ENCODE measurements around the gene MTURN.

Gene MTURN

DNA sequence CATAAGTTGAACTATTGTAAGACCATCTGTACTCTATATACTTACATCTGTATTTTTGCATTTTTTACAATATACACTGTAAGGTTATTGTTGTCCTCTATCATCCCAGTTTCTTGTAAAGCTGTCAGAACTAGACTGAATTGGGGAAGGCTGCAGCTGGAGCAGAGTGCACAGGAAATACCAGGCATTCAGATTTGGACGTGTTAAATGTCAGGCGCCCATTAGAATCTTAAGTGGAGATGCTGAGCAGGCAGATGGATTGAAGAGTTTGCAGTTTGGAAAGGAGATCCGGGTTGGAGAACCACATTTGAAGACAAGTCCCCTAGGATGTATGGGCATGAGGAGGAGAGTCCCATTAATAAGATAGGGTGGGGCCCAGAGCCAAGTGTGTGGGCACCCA, 40.4 kb downstream of the MTURN start:
- TF ChIP-seq, protein P1, sequence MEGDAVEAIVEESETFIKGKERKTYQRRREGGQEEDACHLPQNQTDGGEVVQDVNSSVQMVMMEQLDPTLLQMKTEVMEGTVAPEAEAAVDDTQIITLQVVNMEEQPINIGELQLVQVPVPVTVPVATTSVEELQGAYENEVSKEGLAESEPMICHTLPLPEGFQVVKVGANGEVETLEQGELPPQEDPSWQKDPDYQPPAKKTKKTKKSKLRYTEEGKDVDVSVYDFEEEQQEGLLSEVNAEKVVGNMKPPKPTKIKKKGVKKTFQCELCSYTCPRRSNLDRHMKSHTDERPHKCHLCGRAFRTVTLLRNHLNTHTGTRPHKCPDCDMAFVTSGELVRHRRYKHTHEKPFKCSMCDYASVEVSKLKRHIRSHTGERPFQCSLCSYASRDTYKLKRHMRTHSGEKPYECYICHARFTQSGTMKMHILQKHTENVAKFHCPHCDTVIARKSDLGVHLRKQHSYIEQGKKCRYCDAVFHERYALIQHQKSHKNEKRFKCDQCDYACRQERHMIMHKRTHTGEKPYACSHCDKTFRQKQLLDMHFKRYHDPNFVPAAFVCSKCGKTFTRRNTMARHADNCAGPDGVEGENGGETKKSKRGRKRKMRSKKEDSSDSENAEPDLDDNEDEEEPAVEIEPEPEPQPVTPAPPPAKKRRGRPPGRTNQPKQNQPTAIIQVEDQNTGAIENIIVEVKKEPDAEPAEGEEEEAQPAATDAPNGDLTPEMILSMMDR (IDR thresholded peaks at IDR 0.05; ENCODE audit: low read depth, low read length, missing control alignments), result no peak
- no peak for DNase-seq (ENCODE audit: low read depth)
- in situ Hi-C loops (cut with HindIII; ENCODE audit: low sequenced_read_pairs), result no loop called here

DNA sequence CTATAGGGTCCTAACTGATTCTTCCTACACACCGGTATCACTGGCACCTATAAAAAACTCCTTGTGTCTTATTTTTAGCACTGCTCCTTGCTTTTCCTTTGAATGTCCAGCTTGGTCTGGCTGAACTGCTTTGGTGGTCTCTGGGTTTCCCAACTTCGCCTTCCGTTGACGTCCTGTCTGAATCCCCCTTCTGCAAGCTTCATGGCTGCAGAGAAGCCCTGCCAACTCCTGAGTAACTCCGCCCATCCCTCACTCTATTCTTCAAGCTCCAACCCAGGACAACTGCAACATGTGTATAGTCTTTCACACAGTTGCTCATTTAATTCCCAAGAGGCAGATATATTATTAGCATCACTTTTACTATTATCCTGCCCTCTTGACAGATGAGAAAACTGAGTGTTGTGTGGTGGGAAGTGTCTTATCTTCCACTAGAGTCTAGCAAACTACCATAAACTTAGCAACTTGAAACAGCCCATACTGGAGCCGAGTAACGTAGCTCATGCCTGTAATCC, 40.9 kb downstream of the MTURN start:
- no peak for DNase-seq (ENCODE audit: low read depth)

More for the DNA sequence above, 40.4 kb downstream of the MTURN start:
- no peak overlapping the region for H3K4me3 ChIP-seq (ENCODE audit: low read depth, low read length)

DNA sequence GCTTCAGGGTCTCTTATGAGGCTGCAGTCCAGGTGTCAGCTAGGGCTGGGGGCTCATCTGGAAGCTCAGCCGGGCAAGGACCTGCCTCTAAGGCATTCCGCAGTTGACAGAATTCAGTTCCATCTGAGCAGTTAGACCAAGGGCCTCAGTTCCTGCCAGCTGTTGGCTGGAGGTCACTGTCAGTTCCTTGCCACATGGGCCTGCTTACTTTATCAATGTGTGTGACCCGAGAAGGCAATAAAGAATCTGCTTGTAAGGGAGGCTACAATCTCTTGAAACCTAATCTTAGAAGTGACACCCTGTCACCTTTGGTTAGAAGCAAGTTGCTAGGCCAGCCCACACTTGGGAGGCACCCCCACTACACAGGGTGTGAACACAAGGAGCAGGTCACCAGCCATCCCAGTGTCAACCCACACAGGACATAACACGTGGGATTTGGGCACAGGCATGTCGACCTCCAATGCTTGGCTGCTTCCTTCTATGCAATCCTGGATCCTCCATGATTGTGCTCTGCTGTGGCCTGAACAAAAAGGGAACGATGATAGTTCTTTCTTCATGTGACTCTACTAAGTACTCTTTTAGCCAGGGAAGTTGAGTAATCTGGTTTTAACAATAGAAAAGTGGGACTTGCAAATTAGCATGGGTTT, 41.8 kb downstream of the MTURN start:
- no peak overlapping the region for H3K4me3 ChIP-seq (ENCODE audit: low read depth, low read length)
- TF ChIP-seq, protein P1 (IDR thresholded peaks at IDR 0.05; ENCODE audit: low read depth, low read length, missing control alignments), result no peak
- no peak for DNase-seq (ENCODE audit: low read depth)
- in situ Hi-C loops (cut with HindIII; ENCODE audit: low sequenced_read_pairs), result no loop called here

More for the DNA sequence above, 40.9 kb downstream of the MTURN start:
- TF ChIP-seq, protein P1 (IDR thresholded peaks at IDR 0.05; ENCODE audit: low read depth, low read length, missing control alignments), result no peak
- in situ Hi-C loops (cut with HindIII; ENCODE audit: low sequenced_read_pairs), result no loop called here
- H3K4me3 ChIP-seq (ENCODE audit: low read depth, low read length), result no peak overlapping the region

- no peak overlapping the region for H3K4me3 ChIP-seq (ENCODE audit: low read depth, low read length)
- TF ChIP-seq, protein P1 (IDR thresholded peaks at IDR 0.05; ENCODE audit: low read depth, low read length, missing control alignments), result no peak
- in situ Hi-C loops (cut with HindIII; ENCODE audit: low sequenced_read_pairs), result no loop called here
- DNase-seq (ENCODE audit: low read depth), result no peak
Measured at GRCh38 chr7:30177186-30177585, 42.4 kb downstream of the MTURN start.

- TF ChIP-seq, protein P1 (IDR thresholded peaks at IDR 0.05; ENCODE audit: low read depth, low read length, missing control alignments), result no peak
- H3K4me3 ChIP-seq (ENCODE audit: low read depth, low read length), result no peak overlapping the region
- DNase-seq (ENCODE audit: low read depth), result no peak
- in situ Hi-C loops (cut with HindIII; ENCODE audit: low sequenced_read_pairs), result no loop called here
Measured at GRCh38 chr7:30177965-30178364, 43.2 kb downstream of the MTURN start.

- TF ChIP-seq, protein P1 (IDR thresholded peaks at IDR 0.05; ENCODE audit: low read depth, low read length, missing control alignments), result no peak
- H3K4me3 ChIP-seq (ENCODE audit: low read depth, low read length), result no peak overlapping the region
- in situ Hi-C loops (cut with HindIII; ENCODE audit: low sequenced_read_pairs), result no loop called here
- DNase-seq (ENCODE audit: low read depth), result no peak
Measured at GRCh38 chr7:30178748-30179436, 44.1 kb downstream of the MTURN start.

Measured in astrocyte of the cerebellum (primary cell).